GM10847 (cell line): ENCODE results near the gene REXO2.

Experiments used
- POLR2A ChIP-seq: IDR thresholded peaks from 2 replicates; pipeline ENCODE4 v1.6.1; 2011; ENCODE audit not compliant: insufficient read length; ENCODE audit errors: extremely low read depth

The REXO2 gene

GRCh38 chr11:114432893-114433292, 6.4 kb upstream of the REXO2 start:
- no peak for TF ChIP-seq POLR2A

- TF ChIP-seq POLR2A, result no peak
Observed at GRCh38 chr11:114433376-114433775, 5.9 kb upstream of the REXO2 start.

DNA sequence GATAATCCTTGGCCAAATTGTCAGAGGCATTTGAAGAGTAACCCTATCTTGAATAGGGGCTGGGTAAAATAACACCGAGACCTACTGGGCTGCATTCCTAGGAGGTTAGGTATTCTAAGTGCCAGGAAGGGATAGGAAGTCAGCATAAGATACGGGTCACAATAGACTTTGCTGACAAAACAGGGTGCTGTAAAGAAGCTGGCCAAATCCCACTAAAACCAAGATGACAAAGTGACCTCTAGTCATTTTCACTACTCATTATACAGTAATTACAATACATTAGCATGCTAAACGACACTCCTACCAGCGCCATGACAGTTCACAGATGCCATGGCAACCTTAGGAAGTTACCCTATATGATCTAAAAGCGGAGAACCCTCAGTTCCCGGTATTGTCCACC, 964 bp upstream of the REXO2 start:
- no peak for TF ChIP-seq POLR2A

DNA sequence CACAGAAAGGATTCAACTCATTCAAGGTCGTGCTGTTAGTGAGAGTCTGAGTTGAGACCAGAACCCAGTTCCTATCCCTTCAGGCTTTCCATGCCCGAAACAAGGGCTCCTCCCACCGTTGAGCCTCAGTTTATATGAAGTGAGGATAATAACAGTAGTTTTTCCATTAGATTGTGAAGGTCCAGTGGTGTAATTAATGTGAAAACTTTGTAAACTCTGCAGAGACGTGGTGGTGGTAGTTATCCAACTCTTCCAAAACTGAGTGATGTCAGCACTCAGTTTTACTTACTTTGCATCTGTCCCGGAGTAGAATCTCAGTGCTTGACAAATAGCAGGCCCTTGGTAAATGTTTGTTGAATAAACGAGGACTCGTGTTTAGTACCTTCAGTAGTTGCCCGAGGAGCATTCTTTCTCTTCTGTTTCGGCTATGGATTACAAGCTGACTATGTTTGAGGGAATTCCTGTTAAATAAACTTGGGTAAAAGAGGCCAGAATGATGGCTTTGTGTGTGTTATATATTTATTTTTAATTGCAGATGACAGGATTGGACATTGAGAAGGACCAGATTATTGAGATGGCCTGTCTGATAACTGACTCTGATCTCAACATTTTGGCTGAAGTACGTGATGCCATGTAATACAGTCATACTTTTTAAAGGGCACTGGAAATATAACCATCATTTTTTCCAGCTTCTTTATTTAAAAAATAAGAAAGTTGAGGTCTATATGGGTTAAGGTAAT, 1.0 kb downstream of the REXO2 start:
- no peak for TF ChIP-seq POLR2A

- no peak for TF ChIP-seq POLR2A
Observed at GRCh38 chr11:114440971-114441763, 1.9 kb downstream of the REXO2 start.

GRCh38 chr11:114441921-114442320, 2.7 kb downstream of the REXO2 start:
- TF ChIP-seq POLR2A, result no peak

GRCh38 chr11:114442536-114442935, 3.3 kb downstream of the REXO2 start:
- no peak for TF ChIP-seq POLR2A

DNA sequence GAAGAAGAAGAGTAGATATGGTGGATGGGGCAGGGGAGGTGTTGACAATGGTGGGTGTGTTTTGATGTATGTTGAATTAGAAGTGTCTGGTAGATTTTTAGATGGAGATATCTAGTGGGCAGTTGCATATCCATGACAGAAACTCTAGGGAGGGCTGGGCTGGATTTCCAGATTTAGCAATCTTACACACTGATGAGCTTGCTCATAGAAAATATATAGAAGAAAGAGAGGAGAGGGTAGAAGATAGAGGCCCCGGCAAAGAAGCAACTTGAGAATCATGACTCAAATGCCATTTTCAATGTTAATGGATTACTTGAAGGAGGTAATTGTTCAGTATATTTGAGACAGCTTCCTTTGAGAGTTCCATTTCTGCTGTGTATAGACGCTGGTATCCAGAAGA, 8.2 kb downstream of the REXO2 start:
- no peak for TF ChIP-seq POLR2A

DNA sequence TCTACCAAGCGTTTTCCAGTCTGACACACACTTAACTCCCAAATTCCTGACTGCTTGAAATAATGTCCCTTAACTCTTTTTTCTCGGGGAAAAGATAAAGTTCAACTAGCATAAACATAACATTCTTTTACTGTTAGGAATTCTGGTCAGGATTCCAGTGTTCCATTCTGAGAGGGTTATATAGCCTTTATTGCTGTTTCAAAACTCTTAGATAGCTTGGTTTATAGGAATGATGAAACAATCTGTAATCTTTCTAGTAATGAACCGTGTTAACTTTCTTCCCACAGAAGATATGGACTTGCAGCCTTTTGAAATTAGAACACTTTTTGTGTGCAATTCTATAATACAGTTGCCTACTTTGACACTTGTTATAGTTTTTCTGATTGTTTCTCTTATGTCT, 8.6 kb downstream of the REXO2 start:
- no peak for TF ChIP-seq POLR2A

GRCh38 chr11:114448749-114449482, 9.6 kb downstream of the REXO2 start:
- TF ChIP-seq POLR2A, result no peak

DNA sequence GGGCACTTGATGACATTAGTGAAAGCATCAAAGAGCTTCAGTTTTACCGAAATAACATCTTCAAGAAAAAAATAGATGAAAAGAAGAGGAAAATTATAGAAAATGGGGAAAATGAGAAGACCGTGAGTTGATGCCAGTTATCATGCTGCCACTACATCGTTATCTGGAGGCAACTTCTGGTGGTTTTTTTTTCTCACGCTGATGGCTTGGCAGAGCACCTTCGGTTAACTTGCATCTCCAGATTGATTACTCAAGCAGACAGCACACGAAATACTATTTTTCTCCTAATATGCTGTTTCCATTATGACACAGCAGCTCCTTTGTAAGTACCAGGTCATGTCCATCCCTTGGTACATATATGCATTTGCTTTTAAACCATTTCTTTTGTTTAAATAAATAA, 10.6 kb downstream of the REXO2 start:
- no peak for TF ChIP-seq POLR2A

- TF ChIP-seq POLR2A, result no peak
Observed at GRCh38 chr11:114452399-114452798, 13.1 kb downstream of the REXO2 start.

DNA sequence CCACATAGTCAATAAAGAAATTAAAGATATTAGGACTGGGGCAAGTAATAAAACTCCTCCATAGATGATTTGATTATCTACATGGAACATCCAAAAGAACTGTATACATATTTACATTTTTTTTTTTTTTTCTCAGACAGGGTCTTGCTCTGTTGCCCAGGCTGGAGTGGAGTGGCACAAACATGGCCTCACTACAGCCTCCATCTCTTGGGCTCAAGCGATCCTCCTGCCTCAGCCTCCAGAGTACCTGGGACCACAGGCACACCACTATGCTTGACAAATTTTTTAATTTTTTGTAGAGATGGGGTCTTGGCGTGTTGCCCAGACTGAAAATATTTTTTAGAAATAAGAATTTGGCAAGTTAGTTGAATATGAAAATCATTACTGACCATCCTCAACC, 24.7 kb downstream of the REXO2 start:
- TF ChIP-seq POLR2A, result no peak

- no peak for TF ChIP-seq POLR2A
Observed at GRCh38 chr11:114466742-114467141, 27.5 kb downstream of the REXO2 start.

DNA sequence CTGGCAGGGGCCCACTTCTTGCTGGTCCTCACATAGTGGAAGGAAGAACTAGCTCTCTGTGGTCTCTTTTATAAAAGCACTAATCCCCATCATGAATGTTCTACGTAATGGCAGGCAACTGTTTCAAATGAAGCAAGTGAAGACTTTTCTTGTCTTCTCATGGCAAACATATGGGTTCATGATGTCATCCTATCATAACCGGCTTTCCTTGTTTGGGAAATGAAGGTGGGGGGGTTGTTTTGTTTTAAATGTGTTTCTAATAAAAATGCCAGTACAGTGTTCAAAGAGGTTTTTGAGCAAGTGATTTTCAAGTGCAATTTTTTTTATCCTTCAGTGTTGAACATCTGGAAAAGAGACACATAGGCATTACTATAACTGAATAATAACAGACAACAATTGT, 33.4 kb downstream of the REXO2 start:
- TF ChIP-seq POLR2A, result no peak

DNA sequence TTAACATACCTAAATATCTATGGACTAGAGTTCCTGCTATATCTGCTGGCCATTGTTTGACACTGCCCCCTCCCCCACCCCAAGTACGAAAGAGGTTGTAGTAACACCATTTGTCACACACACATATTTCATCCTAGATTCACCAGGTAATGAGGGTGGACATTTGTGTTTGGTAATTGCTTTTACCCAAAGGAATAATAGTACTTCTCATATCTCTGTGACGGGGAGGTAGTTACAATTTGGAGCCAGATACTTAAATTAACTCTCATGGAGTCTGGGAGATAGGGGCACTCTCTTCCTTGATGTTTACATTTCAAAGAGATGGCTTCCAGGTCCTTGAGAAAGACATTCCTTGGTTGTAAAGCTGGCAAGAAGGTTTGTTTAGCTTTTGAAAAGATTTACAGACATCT, 38.7 kb downstream of the REXO2 start:
- TF ChIP-seq POLR2A, result no peak
